Spleen (tissue), 11 donors: ENCODE data around the gene SPTLC3. TPM values are rescaled to one million over a fixed set of nuclear protein-coding genes. Genes with fewer than 3 reads are reported as not detected.

Experiments
- DNase-seq: peaks from one replicate; pipeline ENCODE4 v3.0.0-alpha.2; 2020
- H3K27ac ChIP-seq, 8 donors: fragments of 200-600 bp; sonication (generic) in 7 of 8; 1 replicate in 4 of 8; 2 replicates in 4 of 8; pipeline versions ENCODE4 v1.5.0 to v1.8.0; 2016 to 2021; ENCODE audit warnings: inconsistent platforms in 4 of 8, mild to moderate bottlenecking in 4 of 8, moderate library complexity in 1 of 8
- H3K27me3 ChIP-seq, 7 donors: fragments of 200-600 bp; sonication (generic) in 6 of 7; replicated peaks in 1 of 7; 1 replicate in 4 of 7; 2 replicates in 3 of 7; pipeline versions ENCODE4 v1.5.0 to v1.8.0; 2016 to 2021; ENCODE audit warnings: inconsistent platforms in 3 of 7, mild to moderate bottlenecking in 1 of 7
- H3K36me3 ChIP-seq, 6 donors: fragments of 200-600 bp; sonication (generic) in 5 of 6; 1 replicate in 4 of 6; 2 replicates in 2 of 6; pipeline versions ENCODE4 v1.5.0 to v1.8.0; 2016 to 2021; ENCODE audit warnings: inconsistent platforms in 2 of 6
- H3K4me1 ChIP-seq, 6 donors: fragments of 200-600 bp; sonication (generic) in 5 of 6; 1 replicate in 3 of 6; 2 replicates in 3 of 6; pipeline versions ENCODE4 v1.5.0 to v1.8.0; 2016 to 2021; ENCODE audit warnings: inconsistent platforms in 3 of 6
- H3K4me3 ChIP-seq, 8 donors: fragments of 200-600 bp; sonication (generic) in 7 of 8; 1 replicate in 4 of 8; 2 replicates in 4 of 8; pipeline versions ENCODE4 v1.5.0 to v1.8.0; 2016 to 2021; ENCODE audit warnings: inconsistent platforms in 4 of 8, mild to moderate bottlenecking in 4 of 8, moderate library complexity in 2 of 8
- H3K9me3 ChIP-seq, 8 donors: fragments of 200-600 bp; sonication (generic) in 7 of 8; 1 replicate in 4 of 8; 2 replicates in 4 of 8; pipeline versions ENCODE4 v1.5.0 to v1.8.0; 2016 to 2021; ENCODE audit warnings: inconsistent platforms in 4 of 8
- POLR2A ChIP-seq, 3 donors: fragments of 450-650 bp; IDR thresholded peaks; one replicate each; pipeline ENCODE4 v1.5.1; 2017; ENCODE audit warnings: antibody characterized with exemption in 3 of 3, mild to moderate bottlenecking in 1 of 3
- POLR2AphosphoS5 ChIP-seq, 3 donors: sonication (generic); formaldehyde crosslinking; IDR thresholded peaks; one replicate each; pipeline ENCODE4 v1.5.1; 2017; ENCODE audit warnings: antibody characterized with exemption in 3 of 3
- WGBS, 5 donors: extraction: QIAGEN DNeasy Blood & Tissue Kit in 3 of 5; methylation state at CpG; one replicate each; pipeline versions ENCODE4 v1.1.5 to v1.1.7; 2013 to 2018; 5-methylcytosine and 5-hydroxymethylcytosine counted together
- intact Hi-C: fragments of 100-400 bp; cut with DNase I; formaldehyde crosslinking; loops from one replicate; pipeline ENCODE4 v1.15.0; 2023; ENCODE audit warnings: low total_unique reads
- polyA plus RNA-seq, 3 donors: library from polyadenylated mRNA; stranded (reverse); fragments of 200-250 nt; gene quantifications; one replicate each; pipeline ENCODE4 v1.2.1, GENCODE V29; 2013
- total RNA-seq, 7 donors: library from RNA; depleted of rRNA in 3 of 7; stranded (reverse); fragments of >200 nt in 3 of 7; fragmentation: NEBNext Ultra II Directional in 4 of 7; extraction: Animal tissue kit (Norgen Biotek cat#: 25700) in 4 of 7; gene quantifications; one replicate each; pipeline versions ENCODE4 v1.1.0 to v1.2.1, GENCODE V29; 2016 to 2021
- TF ChIP-seq, protein P1 (sequence below), 11 experiments: fragments of 200-600 bp in 7 of 11; fragments of 450-650 bp in 4 of 11; sonication (generic) in 4 of 11; IDR thresholded peaks in 8 of 11; conservative IDR thresholded peaks in 3 of 11; 1 replicate in 7 of 11; 2 replicates in 4 of 11; pipeline versions ENCODE4 v1.4.0 to v1.8.0; 2016 to 2021; ENCODE audit warnings: antibody characterized with exemption in 11 of 11, inconsistent platforms in 4 of 11, mild to moderate bottlenecking in 1 of 11
- donor health status: healthy with polysubstance abuse.
- donor health status: DM: no; HTN: no; CAD: no; lungs with moderate emphysema.
- donor health status: DM: no; HTN: no; CAD: no.
- donor health status: Bipolar disorder and iron deficiency.
- donor health status: healthy.
- donor health status: DM: no; HTN: no; CAD: no.
- donor health status: DM: yes; HTN: yes; CAD: no.

The SPTLC3 gene
- total and polyA plus RNA-seq, 10 donors = 0.50 to 12.3 (median 3.7) TPM

DNA sequence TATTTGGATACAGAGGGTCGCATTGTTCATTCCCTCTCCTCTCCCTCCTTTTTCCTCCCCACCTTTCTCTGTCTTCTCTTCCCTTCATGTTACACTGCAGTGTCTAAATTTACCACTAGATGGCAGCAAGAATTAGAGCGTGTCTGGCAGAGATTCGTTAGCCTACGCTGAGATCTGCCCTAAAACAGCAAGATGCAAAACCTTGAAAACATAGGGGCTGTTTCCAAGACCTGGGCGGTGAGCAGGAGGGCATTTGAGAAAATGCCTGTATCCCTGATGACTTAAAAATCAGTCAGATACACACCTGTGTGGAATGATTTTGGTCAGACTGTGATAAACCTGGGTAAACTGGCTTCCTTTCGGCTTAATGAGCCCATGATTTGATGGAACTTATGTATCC lies 110.8 kb downstream of the SPTLC3 start:
- Histone ChIP-seq H3K4me3 (no peak overlapping the region), H3K9me3 (no peaks in the 10 kb centered on the region), H3K4me1 (no peaks in the 10 kb centered on the region), H3K27ac (no peak overlapping the region), H3K27me3 (no peaks in the 10 kb centered on the region), H3K36me3 (no peaks in the 10 kb centered on the region)
- no peak for TF ChIP-seq POLR2A (IDR thresholded peaks at IDR 0.05)
- TF ChIP-seq, protein P1, sequence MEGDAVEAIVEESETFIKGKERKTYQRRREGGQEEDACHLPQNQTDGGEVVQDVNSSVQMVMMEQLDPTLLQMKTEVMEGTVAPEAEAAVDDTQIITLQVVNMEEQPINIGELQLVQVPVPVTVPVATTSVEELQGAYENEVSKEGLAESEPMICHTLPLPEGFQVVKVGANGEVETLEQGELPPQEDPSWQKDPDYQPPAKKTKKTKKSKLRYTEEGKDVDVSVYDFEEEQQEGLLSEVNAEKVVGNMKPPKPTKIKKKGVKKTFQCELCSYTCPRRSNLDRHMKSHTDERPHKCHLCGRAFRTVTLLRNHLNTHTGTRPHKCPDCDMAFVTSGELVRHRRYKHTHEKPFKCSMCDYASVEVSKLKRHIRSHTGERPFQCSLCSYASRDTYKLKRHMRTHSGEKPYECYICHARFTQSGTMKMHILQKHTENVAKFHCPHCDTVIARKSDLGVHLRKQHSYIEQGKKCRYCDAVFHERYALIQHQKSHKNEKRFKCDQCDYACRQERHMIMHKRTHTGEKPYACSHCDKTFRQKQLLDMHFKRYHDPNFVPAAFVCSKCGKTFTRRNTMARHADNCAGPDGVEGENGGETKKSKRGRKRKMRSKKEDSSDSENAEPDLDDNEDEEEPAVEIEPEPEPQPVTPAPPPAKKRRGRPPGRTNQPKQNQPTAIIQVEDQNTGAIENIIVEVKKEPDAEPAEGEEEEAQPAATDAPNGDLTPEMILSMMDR (IDR thresholded peaks at IDR 0.05 in 8 of 11, conservative IDR thresholded peaks at IDR 0.05 in 3 of 11) = peak; percentile 65 to 88 (median 80)
- no peak for TF ChIP-seq POLR2AphosphoS5 (IDR thresholded peaks at IDR 0.05)
- 21 to 25% (median 22%) methylated on average over 6 of the region's 6 CpGs for WGBS, 5 donors
- intact Hi-C loops = loop anchor here (5.0 to 10.0 kb wide), 2 partner anchors 428 to 935 kb away; no protein-coding TSS in a partner anchor
- no peak for DNase-seq

DNA sequence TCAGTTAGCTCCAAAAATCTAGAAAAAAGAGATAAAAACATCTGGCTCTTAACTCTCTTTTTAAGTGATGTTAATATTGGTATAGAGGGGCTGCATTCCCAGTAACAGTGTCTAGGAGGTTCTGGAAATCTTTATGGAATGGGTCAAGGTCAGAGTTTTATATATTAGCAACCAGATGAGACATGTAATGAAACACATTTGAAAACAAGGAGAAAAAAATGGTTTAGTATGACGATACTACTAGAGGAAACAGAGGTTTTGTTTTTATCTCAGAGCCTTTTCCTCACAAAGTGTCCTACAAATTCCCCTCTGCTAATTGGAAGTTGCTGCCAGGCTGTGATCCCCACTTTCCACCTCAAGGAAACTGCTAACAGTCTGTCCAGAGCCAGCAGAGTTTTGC lies 111.7 kb downstream of the SPTLC3 start:
- intact Hi-C loops = loop anchor here (5.0 kb wide), 1 partner anchor 652 kb away; no protein-coding TSS in a partner anchor

DNA sequence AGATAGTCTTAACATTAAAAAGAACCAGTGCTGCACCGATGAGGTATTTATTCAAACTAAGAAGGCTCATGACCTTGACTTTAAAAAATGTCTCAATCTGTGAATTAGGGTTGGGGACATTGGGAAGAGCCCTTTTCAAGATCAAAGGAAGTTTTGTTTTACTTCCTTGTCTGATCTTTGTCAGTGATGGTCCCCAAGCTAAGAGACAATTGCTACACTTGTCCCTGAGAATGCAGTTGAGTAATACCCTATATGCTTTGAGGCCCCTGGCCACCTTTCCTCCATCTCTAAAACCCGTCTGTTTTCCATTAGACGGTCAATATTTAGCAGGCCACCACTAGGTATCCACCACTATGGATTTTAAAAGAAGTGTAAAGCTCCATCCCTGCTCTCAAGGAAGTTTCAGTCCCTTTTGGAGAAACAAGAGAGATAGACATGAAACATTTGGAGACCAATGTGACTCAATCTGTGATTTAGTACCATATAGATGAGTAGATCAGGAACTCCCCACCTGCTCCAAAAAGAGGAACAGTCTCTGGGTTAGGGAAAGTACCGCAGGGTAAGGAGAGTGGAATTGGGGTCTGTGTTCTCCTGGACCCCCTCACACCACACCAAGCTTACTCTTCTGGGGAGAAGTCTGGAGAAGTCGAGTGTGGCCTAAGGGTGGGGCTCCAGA lies 113.2 kb downstream of the SPTLC3 start:
- WGBS, 5 donors = 76 to 91% (median 82%) methylated on average over 5 of the region's 5 CpGs
- Histone ChIP-seq H3K36me3 (no peaks in the 10 kb centered on the region), H3K4me1 (no peaks in the 10 kb centered on the region), H3K4me3 (no peak overlapping the region), H3K27ac (no peak overlapping the region), H3K9me3 (no peaks in the 10 kb centered on the region), H3K27me3 (no peaks in the 10 kb centered on the region)
- DNase-seq = no peak
- intact Hi-C loops = loop anchor here (5.0 kb wide), 1 partner anchor 650 kb away; no protein-coding TSS in a partner anchor
- TF ChIP-seq, protein P1 (IDR thresholded peaks at IDR 0.05 in 8 of 11, conservative IDR thresholded peaks at IDR 0.05 in 3 of 11) = no peak
- TF ChIP-seq POLR2A (IDR thresholded peaks at IDR 0.05) = no peak
- no peak for TF ChIP-seq POLR2AphosphoS5 (IDR thresholded peaks at IDR 0.05)

More for the DNA sequence above, 111.7 kb downstream of the SPTLC3 start:
- Histone ChIP-seq H3K4me3 (no peak overlapping the region), H3K9me3 (no peaks in the 10 kb centered on the region), H3K36me3 (no peaks in the 10 kb centered on the region), H3K4me1 (no peaks in the 10 kb centered on the region), H3K27ac (no peak overlapping the region), H3K27me3 (no peaks in the 10 kb centered on the region)
- TF ChIP-seq, protein P1 (IDR thresholded peaks at IDR 0.05 in 8 of 11, conservative IDR thresholded peaks at IDR 0.05 in 3 of 11) = no peak
- no peak for TF ChIP-seq POLR2A (IDR thresholded peaks at IDR 0.05)
- TF ChIP-seq POLR2AphosphoS5 (IDR thresholded peaks at IDR 0.05) = no peak
- no peak for DNase-seq
- 61 to 80% (median 67%) methylated on average over 1 of the region's 1 CpG for WGBS, 5 donors

DNA sequence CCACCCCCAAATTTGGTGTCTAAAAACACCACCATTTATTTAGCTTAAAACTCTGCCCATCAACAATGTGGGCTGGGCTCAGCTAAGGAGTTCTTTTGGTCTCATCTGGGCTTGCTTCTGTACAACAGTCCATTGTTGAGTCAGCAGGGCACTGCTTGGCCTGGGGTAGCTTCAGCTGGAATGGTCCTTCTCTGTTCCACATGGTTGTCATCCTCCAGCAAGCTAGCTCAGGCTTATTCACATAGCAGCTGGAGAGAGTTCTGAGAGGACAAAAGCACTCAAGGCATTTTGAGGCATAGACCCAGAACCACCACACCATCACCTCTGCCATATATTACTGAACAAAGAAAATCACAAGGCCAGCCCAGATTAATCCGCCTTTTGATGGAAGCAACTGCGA lies 116.7 kb downstream of the SPTLC3 start:
- TF ChIP-seq POLR2AphosphoS5 (IDR thresholded peaks at IDR 0.05) (no peak), POLR2A (IDR thresholded peaks at IDR 0.05) (no peak)
- TF ChIP-seq, protein P1 (IDR thresholded peaks at IDR 0.05 in 8 of 11, conservative IDR thresholded peaks at IDR 0.05 in 3 of 11) = no peak
- intact Hi-C loops = no loop called here
- 86 to 98% (median 93%) methylated on average over 2 of the region's 2 CpGs for WGBS, 5 donors
- Histone ChIP-seq H3K9me3 (peaks cover 0 to 5% (median 0%) of the 10 kb centered on the region in 8 donors), H3K36me3 (no peaks in the 10 kb centered on the region), H3K27ac (no peak overlapping the region), H3K27me3 (no peaks in the 10 kb centered on the region), H3K4me1 (no peaks in the 10 kb centered on the region), H3K4me3 (no peak overlapping the region)
- no peak for DNase-seq
